Measurements from ENCODE around the gene IRX5. TPM values are rescaled to one million over a fixed set of nuclear protein-coding genes. Genes with fewer than 3 reads are reported as not detected.

IRX5 gene
- polyA plus RNA-seq, 3 donors, result 0.15 TPM; not detected in 2

GRCh38 chr16:54953461-54953860 lies 22.8 kb downstream of the IRX5 start:
- H3K4me3 Mint-ChIP-seq, result no peak overlapping the region
- Histone ChIP-seq H3K4me2 (replicated peaks; ENCODE audit: extremely low read depth, low read length, poor library complexity, severe bottlenecking) (no peak overlapping the region), H3K4me3 (replicated peaks in 1 of 3; ENCODE audit: low read depth in 2 of 3, low read length in 3 of 3) (no peak overlapping the region), H3K27me3 (ENCODE audit: control insufficient read depth in 2 of 2, insufficient read depth in 2 of 2, low read length in 2 of 2) (peaks cover 0 to 2% of the 10 kb centered on the region in 2 donors), H3K79me2 (ENCODE audit: insufficient read depth, low read length) (no peaks in the 10 kb centered on the region), H3K9ac (ENCODE audit: insufficient read depth, low read length, poor library complexity, severe bottlenecking) (no peak overlapping the region), H3K27ac (ENCODE audit: low read depth in 1 of 2, low read length in 2 of 2) (no peak overlapping the region), H3K4me1 (ENCODE audit: control insufficient read depth in 1 of 2, insufficient read depth in 2 of 2, low read length in 2 of 2) (no peaks in the 10 kb centered on the region), H4K20me1 (ENCODE audit: insufficient read depth, low read length) (no peaks in the 10 kb centered on the region), H3K36me3 (replicated peaks in 1 of 2; ENCODE audit: control insufficient read depth in 1 of 2, insufficient read depth in 2 of 2, low read length in 2 of 2) (no peaks in the 10 kb centered on the region), H2AFZ (ENCODE audit: insufficient read depth, low read depth, low read length, poor library complexity, severe bottlenecking) (no peak overlapping the region), H3K9me3 (replicated peaks in 1 of 2; ENCODE audit: control insufficient read depth in 1 of 2, insufficient read depth in 1 of 2, low read length in 2 of 2) (no peaks in the 10 kb centered on the region)
- no CpG with 5 or more reads among the region's 3 CpGs for WGBS (ENCODE audit: insufficient coverage)
- H3K9me3 Mint-ChIP-seq, result peaks cover 0 to 3% (median 2%) of the 10 kb centered on the region in 7 donors
- intact Hi-C loops (cut with micrococcal nuclease), result no loop called here
- H3K4me1 Mint-ChIP-seq, result no peaks in the 10 kb centered on the region
- H3K27me3 Mint-ChIP-seq (ENCODE audit: low read depth in 3 of 3), result peaks cover 8 to 25% (median 23%) of the 10 kb centered on the region in 3 donors
- H3K36me3 Mint-ChIP-seq, result no peaks in the 10 kb centered on the region
- no peak for DNase-seq
- no peak for TF ChIP-seq CTCF (IDR thresholded peaks at IDR 0.05)
- H3K27ac Mint-ChIP-seq, result no peak overlapping the region

DNA sequence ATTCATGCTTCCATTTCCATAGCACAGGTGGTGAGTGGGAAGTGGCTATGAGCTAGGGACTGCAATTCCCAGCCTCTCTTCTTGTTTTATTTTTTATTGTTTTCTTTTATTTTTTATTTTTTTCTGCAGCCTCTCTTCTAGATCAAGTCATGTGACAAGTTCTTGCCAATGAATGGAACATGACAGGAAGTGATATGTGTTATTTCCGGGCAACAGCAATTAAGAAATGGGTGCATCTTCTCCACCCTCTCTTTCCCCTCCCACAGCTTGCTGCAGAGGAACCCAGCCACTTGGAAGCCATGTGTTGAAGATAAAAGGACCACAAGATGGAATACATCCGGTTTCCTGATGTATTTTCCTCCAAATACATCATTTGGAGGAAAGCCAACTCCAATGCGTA lies 23.6 kb downstream of the IRX5 start:
- Mint-ChIP-seq H3K27ac (no peak overlapping the region), H3K4me1 (no peaks in the 10 kb centered on the region), H3K36me3 (no peaks in the 10 kb centered on the region), H3K4me3 (no peak overlapping the region), H3K9me3 (peaks cover 0 to 3% (median 2%) of the 10 kb centered on the region in 7 donors), H3K27me3 (ENCODE audit: low read depth in 3 of 3) (peaks cover 8 to 22% (median 20%) of the 10 kb centered on the region in 3 donors)
- no peak overlapping the region for H3K4me3 ChIP-seq (replicated peaks in 1 of 3; ENCODE audit: low read depth in 2 of 3, low read length in 3 of 3)
- no peaks in the 10 kb centered on the region for H3K9me3 ChIP-seq (replicated peaks in 1 of 2; ENCODE audit: control insufficient read depth in 1 of 2, insufficient read depth in 1 of 2, low read length in 2 of 2)
- no peak for DNase-seq
- no peak overlapping the region for H2AFZ ChIP-seq (ENCODE audit: insufficient read depth, low read depth, low read length, poor library complexity, severe bottlenecking)
- peaks cover 0 to 2% of the 10 kb centered on the region in 2 donors for H3K27me3 ChIP-seq (ENCODE audit: control insufficient read depth in 2 of 2, insufficient read depth in 2 of 2, low read length in 2 of 2)
- H3K79me2 ChIP-seq (ENCODE audit: insufficient read depth, low read length), result no peaks in the 10 kb centered on the region
- WGBS (ENCODE audit: insufficient coverage), result no CpG with 5 or more reads among the region's 3 CpGs
- no peak for TF ChIP-seq CTCF (IDR thresholded peaks at IDR 0.05)
- H3K9ac ChIP-seq (ENCODE audit: insufficient read depth, low read length, poor library complexity, severe bottlenecking), result no peak overlapping the region
- intact Hi-C loops (cut with micrococcal nuclease), result no loop called here
- no peak overlapping the region for H3K4me2 ChIP-seq (replicated peaks; ENCODE audit: extremely low read depth, low read length, poor library complexity, severe bottlenecking)
- no peaks in the 10 kb centered on the region for H3K4me1 ChIP-seq (ENCODE audit: control insufficient read depth in 1 of 2, insufficient read depth in 2 of 2, low read length in 2 of 2)
- no peaks in the 10 kb centered on the region for H3K36me3 ChIP-seq (replicated peaks in 1 of 2; ENCODE audit: control insufficient read depth in 1 of 2, insufficient read depth in 2 of 2, low read length in 2 of 2)
- H4K20me1 ChIP-seq (ENCODE audit: insufficient read depth, low read length), result no peaks in the 10 kb centered on the region
- no peak overlapping the region for H3K27ac ChIP-seq (ENCODE audit: low read depth in 1 of 2, low read length in 2 of 2)
